Inferior parietal cortex (tissue), 1 donor: ENCODE measurements around the gene ERBIN.
"Not testable (repeated sequence)": the region's sequence is repeated elsewhere in the genome, so short reads cannot be mapped to it uniquely, and the experiment has no call there.

Source experiments
- DNase-seq: peaks from one replicate; pipeline ENCODE4 v3.0.0-alpha.2; 2016; ENCODE audit errors: extremely low spot score

The ERBIN gene, protein sequence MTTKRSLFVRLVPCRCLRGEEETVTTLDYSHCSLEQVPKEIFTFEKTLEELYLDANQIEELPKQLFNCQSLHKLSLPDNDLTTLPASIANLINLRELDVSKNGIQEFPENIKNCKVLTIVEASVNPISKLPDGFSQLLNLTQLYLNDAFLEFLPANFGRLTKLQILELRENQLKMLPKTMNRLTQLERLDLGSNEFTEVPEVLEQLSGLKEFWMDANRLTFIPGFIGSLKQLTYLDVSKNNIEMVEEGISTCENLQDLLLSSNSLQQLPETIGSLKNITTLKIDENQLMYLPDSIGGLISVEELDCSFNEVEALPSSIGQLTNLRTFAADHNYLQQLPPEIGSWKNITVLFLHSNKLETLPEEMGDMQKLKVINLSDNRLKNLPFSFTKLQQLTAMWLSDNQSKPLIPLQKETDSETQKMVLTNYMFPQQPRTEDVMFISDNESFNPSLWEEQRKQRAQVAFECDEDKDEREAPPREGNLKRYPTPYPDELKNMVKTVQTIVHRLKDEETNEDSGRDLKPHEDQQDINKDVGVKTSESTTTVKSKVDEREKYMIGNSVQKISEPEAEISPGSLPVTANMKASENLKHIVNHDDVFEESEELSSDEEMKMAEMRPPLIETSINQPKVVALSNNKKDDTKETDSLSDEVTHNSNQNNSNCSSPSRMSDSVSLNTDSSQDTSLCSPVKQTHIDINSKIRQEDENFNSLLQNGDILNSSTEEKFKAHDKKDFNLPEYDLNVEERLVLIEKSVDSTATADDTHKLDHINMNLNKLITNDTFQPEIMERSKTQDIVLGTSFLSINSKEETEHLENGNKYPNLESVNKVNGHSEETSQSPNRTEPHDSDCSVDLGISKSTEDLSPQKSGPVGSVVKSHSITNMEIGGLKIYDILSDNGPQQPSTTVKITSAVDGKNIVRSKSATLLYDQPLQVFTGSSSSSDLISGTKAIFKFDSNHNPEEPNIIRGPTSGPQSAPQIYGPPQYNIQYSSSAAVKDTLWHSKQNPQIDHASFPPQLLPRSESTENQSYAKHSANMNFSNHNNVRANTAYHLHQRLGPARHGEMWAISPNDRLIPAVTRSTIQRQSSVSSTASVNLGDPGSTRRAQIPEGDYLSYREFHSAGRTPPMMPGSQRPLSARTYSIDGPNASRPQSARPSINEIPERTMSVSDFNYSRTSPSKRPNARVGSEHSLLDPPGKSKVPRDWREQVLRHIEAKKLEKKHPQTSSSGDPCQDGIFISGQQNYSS (N-terminal part only)

DNA sequence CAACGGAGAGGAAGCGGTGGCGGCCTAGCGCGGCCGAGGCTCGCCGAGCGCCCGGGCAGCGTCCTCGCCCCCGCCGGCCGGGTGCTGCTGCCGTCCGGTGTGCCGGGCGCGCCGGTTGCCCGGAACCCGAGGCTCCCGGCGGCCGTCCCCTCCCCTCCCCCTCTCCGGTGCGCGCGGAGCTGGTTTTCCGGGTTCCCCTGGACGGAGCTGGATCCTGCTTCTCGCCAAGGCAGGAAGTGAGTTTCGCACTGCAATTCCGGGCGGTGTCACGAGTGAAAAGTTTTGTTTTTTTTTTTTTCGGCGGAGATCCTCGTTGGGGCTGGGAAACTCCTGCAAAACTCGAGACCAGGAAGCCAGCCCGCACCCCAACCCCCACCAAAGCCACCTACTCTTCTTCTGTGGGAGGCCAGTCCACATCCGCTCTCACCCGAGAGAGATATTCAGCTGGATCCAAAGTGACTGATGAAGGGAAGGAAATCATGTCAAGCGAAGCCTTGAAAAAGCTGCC lies at the start of gene ERBIN:
Gene ERBIN (plus strand): TSS at position 300 of the 508 bp plus-strand sequence. CDS start 66,144 bp downstream, outside the sequence.
- DNase-seq, result no peak

DNA sequence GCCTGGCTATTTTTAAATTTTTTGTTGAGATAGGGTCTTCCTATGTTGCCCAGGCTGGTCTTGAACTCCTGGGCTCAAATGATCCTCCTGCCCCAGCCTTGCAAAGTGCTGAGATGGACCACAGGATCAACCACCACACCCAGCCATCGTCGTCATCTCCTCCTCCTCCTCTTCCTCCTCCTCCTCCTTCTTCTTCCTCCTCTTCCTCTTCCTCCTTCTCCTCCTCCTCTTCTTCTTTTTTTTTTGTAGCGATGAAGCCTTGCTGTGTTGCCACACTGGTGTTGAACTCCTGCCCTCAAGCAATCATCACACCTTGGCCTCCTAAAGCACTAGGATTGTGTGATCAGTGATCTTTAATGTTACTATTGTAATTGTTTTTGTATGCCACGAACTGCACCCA lies 49.4 kb upstream of the ERBIN start:
- DNase-seq, result no peak

DNA sequence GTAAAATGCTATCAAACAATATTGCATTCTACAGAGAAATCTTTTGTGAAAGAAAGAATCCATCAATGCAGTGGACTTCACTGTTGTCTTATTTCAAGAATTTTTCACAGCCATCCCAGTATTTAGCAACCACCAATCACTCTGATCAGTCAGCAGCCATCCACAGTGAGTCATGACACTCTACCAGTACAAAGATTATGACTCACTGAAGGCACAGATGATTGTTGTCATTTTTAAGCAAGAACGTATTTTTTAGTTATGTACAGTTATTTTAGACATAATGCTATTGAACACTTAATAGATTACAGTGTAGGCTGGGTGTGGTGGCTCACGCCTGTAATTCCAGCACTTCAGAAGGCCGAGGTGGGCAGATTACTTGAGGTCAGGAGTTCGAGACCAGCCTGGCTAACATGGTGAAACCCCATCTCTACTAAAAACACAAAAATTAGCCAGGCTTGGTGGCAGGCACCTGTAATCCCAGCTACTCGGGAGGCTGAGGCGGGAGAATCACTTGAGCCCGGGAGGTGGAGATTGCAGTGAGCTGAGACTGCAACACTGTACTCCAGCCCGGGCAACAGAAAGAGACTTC lies 46.6 kb upstream of the ERBIN start:
- not testable (repeated sequence) for DNase-seq

DNA sequence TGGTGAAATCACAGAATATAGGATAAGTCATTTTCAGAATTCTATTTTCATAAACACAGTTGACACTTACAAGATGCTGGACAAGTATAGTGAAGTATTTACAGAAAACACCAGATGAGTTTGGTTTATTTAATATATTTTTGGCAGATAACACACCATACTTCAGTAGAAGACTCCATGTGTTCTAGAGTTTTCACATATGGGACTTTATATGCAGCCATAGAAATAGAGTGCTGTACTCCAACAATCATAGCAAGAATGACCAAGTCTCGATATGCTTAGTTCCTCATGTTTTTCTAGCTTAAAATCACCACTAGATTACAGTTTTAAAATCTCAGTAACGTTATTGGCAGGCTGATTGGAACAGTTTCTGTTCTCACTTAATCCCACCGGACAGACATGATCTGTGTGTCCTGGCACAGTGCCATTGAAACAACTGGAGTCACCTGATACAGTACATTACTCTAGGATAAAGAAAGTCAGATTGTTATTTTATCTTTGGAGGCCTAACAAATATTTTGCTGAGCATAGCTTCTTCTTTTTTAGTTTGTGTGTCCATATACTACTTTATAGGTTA lies 45.8 kb upstream of the ERBIN start:
- no peak for DNase-seq

DNA sequence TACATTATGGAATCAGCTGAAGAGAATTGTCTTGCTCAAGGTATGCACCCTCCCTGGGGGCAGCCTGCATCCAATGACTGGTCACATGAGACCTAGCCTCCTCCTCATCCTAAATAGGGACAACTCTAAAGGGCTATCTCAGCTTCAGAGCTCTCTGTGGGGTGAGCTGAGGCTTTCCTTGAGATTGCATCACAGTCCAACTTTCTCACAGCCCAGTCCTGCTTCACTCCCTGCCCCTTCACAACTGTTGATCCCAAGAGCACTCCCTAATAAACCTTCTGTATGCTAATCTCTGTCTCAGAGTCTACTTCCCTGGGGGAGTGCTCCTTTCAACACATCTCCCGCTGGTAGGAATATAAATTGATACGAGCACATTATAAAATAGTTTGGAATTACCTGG lies 44.1 kb upstream of the ERBIN start:
- no peak for DNase-seq

DNA sequence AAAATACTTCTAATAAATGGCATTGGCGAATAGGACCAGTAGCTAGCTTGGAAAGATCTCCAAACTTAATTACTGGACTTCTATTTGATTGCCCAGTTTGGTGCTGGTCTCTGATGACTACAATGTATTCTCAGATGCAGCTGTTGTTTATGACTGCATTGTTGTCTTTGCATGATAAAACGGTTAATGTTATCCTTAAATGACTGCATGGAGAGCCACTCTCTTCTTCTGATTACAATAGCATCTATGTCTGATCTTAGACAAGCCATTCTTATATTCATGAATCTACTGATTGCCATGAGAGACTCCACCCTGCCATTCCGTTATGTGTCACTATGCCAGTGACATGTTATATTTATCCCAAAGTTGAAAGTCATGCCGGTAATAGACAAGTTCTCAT lies 42.9 kb upstream of the ERBIN start:
- peak; percentile 39 for DNase-seq

DNA sequence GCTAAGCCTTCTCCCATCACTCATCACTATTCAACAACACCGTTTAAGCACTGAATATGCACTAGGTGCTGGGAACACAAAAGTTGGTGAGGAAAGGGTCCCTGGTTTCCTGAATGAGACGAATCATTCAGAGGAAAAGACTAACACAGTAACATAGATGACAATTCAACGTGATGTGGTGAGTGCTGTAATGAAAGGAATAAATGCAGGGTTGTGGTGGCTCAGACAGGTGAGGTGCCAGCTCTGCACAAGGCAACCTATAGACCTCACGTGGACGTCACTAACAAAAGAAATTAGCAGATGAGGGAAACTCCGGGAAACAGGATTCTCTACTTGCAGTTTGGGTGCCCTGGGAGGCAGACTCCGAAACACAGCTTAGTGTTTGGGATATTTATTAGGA lies 40.0 kb upstream of the ERBIN start:
- no peak for DNase-seq

DNA sequence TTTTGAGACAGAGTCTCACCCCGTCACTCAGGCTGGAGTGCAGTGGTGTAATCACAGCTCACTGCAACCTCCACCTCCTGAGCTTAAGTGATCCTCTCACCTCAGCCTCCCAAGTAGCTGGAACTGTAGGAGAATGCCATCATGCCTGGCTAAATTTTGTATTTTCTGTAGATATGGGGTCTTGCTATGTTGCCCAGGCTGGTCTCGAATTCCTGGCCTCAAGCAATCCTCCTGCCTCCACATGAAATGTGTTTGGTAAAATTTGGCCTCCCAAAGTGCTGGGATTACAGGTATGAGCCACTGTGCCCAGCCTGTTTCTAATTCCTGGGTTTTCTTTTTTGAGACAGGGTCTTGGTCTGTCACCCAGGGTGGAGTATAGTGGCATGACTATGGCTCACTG lies 34.4 kb upstream of the ERBIN start:
- not testable (repeated sequence) for DNase-seq

DNA sequence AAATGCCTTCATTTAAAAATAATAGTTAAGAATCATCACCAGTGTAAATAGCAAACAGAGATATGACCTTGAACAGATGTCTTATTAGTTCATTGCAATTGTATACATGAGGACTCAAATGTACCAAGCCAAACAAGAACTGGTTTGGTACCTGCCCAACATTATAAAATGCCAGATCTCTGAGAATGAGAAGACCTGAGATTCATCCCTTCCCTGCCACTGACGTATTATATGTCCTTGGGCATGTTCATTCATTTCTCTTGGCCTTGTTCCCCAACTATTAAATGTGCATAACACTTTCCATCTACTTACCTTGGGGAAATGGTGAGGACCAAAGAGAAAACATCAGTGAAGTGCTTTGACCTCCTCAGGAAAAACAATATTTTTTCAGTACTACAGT lies 33.6 kb upstream of the ERBIN start:
- DNase-seq, result no peak

DNA sequence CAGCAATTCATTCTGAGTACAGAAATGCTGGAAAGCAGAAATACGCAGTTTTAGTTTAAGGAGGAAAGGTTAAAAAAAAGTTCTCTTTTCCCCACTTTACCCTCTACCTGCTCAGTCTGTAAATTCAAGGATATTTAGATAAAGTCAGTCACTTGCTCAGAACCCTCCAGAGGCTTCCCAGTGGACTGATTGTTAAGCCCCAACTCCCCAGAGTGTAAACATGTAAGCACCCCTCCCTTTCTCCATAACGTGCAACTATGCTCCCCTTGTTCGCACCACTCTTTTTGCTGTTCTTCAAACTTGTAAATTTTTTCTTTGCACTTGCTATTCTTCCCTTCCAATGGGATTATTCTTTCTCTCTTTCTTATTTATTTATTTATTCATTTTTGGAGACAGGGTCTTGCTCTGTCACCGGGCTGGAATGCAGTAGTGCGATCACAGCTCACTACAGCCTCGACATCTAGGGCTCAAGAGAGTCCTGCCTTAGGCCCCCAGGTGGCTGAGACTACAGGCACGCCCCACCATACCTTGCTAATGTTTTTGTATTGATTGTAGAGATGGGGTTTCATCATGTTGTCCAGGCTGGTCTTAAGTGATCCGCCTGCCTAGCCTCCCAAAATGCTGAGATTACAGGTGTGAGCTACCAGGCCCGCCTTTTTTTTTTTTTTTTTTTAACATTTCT lies 32.5 kb upstream of the ERBIN start:
- DNase-seq, result no peak

DNA sequence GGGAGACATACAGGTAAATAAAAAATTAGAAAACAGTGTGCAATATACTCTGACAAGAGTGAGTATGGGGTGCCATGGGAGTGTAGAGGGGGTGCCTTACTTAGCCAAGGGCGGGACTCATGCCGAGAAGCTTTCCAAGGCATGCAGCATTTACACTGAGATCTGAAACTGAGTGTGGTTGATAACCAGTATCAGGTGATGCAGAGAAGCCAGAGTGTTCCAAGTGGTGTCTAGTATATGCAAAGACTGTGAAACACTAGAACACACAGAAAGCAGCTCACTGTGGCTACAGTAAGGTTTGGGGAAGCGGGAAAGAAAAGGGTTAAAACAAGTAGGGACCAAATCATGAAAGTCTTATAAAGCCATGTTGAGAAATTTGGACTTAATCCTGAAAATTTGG lies 30.5 kb upstream of the ERBIN start:
- DNase-seq, result no peak

DNA sequence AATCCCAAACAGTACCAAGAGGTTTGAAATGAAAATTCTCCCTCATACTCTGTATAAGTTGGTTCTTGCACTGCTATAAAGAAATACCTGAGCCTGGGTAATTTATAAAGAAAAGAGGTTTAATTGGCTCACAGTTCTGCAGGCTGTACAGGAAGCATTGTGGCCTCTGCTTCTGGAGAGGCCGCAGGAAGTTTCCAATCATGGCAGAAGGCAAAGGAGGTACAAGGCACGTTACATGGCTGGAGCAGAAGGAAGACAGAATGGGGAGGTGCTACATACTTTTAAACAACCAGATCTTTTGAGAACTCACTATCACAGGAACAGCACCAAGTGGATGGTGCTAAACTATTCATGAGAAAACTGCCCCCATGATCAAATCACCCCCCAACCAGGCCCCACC lies 25.6 kb upstream of the ERBIN start:
- no peak for DNase-seq

DNA sequence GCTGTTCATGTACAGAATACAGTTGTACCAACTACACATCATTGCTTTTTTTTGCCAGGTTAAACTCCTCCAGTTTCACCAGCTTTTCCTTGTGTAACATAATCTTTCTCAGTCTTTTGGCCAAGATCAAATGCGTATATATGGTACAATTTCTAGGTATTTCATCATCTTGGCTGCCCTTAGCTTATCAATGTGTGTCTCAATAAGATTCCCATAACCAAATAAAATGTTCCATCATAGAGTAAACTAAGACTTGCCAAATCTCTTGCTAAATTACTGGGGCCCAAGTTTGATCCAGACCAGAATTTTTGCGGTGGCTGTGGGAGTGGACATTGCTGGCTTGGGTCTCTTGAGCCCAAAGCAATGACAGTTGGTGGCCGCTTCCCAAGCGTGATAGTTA lies 24.3 kb upstream of the ERBIN start:
- DNase-seq, result no peak

DNA sequence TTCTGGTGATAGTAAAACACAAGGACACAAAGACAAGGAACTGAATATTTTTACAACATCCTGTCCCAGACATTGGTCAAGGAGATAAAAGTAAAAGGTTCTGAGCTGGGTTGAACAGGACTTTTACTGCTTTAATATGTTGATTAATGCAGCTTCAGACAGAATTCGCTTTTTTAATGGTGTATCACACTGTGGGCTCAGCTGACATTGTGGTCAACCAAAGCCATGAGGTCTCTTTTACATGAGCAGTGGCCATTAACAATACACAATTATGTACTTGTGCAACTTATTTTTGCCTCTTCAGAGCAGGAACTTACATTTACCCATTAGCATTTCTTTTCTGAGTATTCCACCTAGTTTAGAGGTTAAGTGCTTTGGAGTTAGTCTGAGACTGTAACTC lies 22.8 kb upstream of the ERBIN start:
- DNase-seq, result no peak

DNA sequence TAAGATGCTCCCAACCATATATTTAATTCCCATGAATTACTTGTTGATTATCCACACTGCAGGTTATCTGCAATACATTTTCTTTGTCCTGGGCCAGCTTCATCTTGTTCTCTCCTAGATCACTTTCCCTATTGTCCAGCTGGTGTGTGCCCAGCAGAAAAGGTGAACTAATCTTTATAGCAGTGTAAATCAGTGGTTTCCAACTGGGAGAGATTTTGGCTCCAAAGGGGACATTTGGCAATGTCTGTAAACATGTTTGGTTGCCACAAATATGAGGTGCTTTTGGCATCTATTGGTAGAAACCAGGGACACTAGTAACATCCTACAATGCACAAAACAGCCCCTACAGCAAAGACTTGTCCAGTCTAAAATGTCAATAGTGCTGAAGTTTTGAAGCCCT lies 20.1 kb upstream of the ERBIN start:
- no peak for DNase-seq

DNA sequence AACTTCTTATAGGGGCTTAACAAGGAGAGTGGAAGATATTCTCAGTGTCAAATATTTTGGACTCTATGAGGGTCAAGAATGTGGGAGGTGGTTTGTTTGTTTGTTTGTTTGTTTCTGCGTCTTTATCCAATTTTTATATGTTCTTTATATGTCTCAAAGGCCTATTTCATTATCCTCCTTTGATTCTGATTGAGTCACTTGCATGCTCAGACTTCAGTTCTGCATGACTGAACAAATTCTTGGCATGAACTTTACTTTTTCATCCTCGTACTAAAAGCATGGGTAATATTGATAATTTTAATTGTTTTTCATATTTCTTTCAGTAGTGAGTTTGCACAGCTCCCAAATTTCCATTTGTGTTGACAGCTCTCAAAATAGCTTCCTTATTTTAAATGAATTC lies 19.2 kb upstream of the ERBIN start:
- DNase-seq, result no peak

DNA sequence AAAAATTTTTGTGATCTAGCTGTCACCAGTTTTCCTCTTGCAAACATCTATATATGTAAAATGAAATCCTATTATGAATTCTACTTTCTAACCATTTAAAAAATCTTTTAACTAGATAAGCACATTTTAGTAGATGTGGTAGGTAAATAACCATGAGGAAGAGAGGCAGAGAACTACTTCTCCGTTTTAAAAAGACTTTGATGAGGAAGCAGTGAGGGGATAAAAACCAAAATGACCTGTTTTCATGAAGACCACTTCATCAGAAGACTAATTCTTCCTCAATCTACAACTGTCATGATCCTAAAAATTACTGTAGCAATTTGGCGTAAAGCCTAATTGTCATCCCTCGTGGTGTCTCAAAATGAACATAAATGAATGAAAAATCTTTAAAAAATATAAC lies 15.7 kb upstream of the ERBIN start:
- no peak for DNase-seq

DNA sequence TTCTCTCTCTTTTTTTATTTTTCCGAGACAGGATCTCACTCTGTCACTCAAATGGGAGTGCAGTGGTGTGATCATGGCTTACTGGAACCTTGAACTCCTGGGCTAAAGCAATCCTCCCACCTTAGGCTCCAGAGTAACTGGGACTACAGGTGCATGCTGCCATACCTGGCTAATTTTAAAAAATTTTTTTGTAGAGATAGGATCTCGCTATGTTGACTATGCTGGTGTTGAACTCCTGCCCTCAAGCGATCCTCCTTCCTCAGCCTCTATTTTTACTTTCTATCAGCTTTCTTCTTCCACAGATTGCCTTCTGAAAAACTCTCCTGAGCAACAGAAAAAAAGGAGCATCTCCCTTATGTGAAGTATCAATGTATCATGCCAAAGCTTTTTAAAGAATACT lies 14.1 kb upstream of the ERBIN start:
- DNase-seq, result no peak

DNA sequence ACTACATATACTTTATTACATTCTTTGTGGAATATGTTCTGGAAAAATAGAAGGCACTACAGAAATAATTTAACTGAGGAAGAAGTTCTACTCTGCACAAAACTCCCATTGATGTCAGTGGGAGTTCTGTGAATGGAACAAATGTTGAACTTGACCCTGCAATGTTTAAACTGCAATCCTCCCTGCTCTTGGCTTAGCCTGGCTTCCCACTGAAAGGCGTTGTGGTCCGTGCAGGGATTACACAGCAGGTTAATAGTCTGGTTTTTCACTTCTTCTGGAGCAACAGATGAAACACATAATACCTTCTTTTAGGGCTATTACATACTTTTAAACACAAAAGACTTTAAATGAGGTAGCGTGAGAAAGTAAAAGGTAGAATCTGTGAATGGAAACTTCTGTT lies 12.9 kb upstream of the ERBIN start:
- no peak for DNase-seq

DNA sequence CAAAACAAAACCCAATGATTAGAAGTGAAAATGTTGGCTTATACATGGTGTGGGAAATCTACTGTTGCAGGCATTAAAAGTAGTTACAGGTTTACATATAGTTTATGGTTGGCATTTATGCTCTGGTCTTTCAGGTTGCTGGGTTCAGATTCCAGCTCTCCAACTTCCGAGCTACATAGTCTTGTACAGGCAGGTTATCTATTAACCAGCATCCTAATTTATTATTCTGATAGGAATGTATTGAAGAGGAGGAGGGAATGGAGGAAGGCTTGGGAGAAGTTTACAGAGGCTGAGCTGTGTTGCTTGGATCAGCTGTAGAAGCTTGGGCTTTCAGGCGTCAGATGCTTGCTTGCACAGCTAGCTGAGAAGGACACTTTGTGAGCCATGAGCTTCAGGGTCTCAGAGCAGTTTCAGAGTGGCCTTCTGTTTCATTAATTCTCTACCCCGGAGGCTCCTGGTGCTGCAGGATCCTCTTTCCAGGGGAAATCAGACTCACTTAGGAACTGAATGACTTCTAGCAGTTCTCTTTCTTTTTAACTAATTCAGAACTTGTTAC lies 11.7 kb upstream of the ERBIN start:
- no peak for DNase-seq
